Measurements from ENCODE around the gene PHF13.

The PHF13 gene

DNA sequence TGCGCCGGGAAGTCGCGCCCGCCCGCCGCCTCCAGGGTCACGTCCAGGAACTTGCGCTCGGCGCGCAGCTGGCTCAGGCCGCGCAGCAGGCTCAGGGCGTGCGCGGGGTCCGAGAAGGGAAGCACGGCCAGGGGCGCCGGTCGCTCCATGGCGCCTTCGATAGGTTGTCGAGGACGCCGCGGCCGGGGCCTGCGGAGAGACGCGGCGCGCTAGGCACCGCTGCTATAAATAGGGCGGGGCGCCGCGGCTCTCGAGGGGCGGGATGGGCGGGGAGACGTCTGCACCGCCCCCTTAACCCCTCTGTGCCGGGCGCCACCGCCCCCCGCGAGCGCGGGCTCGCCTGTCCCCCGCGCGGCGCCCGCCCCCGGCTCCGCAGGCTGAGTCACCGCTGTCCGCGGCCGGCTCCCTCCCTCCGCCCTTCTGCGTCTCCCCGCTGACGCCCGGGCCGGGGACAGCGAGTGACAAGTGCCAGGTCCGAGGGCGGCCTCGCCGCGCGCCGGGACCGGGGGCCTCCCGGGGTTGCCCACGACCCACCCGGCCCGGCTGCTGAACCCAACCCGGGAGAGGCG lies 10.8 kb upstream of the PHF13 start, which contains the start of gene KLHL21:
KLHL21 (minus strand) TSS at position 201 of the 569 bp plus-strand sequence; CDS start at position 149, 52 bp downstream.
- DNase-seq: peak; percentile 86

DNA sequence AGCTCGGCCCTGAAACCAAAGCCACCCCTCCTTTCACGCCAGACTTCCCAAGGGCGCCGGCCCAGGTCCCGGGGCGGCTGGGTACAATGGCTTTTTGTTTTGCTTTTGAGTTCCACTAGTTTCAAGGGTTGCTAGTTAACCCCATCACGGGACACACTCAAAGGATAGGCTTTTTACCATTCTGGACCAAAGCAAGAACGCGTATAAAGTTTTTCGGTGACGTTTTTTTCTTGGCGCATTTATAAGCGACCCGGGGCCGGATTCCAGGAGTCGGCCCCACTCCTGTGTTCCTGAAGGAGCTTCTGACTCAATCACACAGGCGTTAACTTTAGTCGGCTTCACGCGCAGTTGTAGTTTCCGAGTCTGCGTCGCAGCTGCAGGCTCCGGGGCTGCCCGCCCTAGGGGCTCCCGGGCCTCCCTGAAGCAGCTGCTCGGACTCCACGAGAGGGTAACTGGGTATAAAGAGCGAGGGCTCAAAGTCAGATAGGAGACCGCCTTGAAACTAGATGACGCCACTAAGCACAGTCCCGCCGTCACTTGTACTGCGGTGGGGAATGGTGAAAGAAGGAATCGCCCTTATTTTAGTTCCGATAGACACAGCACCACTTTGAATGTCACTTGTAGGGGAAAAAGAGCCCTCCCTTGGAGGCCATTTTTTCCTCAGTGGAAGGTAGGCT lies 10.2 kb upstream of the PHF13 start:
- peak; percentile 63 for DNase-seq

DNA sequence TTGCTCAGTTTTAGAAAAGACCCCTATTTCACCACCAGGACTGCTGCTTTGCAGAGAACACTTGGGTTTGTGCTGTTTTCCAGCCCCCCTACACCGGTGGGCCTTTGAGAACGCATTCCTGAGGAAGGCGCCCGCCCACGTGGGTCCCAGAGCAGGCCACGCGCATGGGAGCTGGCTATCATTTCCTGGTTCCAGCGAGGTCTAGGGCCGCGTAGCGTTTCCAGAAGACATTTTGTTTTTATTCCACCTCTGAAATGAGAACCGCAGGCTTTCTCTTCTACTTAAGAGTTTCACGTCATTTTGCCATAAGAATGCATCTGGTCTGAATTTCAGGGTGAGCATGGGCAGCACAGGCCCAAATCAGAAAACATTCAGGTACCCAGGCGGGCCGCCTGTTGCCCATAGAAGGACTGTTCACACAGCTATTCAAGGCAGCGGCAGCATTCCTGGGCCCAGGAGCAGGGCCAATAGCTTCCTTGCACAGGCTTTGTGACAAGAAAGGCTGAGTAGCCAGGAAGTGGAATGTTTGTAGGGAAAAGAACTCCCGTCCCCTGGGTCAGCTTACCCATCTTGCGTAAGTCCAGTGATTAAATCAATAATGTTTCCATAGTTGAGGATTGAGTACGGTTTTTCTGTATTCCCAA lies 9.5 kb upstream of the PHF13 start:
- peak; percentile 33 for DNase-seq

DNA sequence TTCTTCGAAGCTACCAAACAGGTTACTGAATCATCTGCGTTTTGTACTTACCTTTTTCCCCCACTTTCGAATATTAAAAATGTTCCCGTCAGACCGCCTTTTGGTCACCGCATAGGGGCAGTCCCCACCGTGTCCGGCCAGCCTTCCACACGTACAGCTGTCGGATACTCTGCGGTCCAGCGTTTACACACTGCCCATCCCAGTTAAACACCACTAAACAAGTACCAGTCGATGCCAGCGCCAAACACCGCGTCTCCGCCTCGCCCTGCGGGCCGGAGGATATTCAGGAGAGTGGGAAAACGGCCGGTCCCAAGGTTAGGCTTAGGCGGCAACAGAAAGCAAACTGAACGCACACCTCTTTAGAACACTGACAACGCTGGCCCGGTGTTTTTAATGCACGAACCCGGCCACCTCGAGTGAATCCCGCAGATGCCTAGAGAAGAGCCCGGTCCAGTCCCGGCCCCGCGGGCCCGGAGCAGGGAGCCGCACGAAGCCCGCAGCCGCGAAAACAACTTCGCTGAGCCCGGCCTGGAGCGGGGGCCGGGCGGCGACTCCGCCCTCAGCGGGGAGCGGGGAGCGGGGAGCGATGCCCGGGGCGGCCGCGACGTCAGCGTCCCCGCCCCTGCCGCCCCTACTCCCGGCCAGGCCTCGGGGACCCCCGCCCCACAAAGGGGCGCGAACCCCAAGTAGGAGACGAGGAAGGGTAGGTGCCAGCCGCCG lies 730 bp upstream of the PHF13 start:
- no peak for DNase-seq

DNA sequence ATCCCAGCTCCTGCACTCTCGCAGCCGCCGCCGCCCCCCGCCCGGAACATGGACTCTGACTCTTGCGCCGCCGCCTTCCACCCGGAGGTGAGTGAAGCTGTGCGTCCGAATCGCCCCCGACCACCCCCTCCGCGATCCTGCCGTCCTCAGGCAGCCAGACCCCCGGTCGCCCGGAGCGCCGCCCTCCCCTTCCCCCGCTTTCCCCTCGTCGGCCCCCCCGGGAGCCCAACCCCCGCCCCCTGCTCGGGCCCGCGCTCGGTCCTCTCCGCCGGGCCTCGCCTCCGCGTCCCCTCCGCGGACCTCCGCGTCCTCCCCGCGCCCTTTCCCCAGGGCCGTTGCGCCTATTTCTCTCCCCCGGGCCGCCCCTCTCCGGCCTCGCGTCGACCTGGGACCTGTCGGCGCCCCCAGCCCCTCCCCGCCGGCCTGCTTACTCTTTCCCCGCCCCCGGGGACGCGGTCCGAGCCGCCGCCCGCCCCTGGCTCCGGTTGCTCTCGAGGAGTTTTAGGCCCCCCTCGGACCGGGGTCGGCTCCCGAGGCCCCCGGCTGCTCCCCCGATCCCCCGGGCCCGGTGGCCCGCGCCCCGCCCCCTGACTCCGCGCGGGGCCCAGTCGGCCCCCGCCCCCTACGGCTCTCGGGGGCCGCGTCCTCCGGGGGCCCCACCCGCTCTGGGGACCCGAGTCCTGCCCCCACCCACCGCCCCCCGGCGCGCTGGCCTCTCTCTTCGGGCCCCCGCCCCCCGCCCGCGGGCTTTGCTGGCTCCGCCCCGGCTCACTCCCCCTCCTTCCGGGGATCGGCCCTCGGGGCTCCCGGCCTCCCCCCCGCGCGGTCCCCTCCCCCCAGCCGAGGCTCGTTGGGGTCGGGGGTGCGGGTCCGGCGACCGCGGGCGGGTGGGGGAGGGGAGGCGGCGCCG lies 743 bp downstream of the PHF13 start:
- DNase-seq: peak; percentile 37

DNA sequence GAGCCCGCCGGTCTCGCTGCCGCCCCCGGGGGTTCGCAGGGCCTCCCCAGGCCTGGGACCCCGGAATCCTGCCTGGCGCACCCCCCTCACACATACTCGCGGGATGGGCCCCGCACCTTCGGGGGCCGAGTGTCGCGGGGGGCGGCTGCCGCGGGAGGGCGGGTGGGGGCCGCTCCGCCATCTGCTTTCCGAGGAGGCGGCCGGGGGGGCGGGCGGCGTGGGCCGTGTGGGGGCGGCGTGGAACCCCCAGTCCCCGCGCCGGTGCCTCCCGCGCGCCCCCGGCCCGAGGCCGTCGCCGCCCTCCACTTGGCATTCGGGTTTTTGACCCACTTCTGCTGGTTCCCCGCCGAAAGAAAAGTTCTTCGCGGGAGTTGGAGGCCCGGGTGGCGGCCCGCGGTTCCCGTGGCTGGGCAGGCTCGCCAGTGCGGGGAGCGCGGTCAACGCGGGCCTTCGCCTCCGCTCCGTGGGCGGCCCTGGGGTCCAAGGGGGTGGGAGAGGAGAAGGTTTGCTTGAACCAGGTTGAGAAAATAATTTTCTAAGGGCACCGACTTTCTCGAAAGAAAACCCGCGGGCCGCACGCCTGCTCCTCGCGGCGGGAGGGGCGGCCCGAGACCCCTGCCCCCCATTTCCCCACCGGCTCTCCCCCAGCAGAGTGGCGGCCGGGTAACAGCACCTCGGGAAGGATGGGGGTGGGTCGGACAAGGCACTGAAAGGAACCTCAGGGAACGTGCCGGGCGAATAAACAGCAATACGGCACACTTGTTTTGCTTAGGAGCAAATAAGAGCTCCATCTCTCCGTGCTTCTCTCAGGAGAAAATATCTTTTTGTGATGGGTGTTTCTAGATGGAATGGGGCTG lies 1.6 kb downstream of the PHF13 start:
- DNase-seq: no peak

DNA sequence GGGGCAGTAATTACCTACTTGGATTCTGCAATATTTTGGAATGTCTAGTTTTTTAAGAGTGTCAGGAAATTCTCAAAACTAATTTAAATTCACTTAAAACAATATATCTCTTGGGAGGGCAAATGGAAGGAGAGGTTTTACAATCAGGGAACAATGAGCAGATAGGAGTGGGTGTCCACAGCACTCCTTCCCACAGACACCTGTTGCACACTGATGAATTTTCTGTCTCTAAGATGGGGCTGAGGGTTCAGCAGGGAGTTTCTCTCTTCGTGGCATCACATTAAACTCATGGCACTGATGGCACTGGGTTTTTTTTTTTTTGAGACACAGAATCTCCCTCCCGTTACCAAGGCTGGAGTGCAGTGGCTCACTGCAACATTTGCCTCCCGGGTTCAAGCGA lies 5.5 kb downstream of the PHF13 start:
- no peak for DNase-seq

DNA sequence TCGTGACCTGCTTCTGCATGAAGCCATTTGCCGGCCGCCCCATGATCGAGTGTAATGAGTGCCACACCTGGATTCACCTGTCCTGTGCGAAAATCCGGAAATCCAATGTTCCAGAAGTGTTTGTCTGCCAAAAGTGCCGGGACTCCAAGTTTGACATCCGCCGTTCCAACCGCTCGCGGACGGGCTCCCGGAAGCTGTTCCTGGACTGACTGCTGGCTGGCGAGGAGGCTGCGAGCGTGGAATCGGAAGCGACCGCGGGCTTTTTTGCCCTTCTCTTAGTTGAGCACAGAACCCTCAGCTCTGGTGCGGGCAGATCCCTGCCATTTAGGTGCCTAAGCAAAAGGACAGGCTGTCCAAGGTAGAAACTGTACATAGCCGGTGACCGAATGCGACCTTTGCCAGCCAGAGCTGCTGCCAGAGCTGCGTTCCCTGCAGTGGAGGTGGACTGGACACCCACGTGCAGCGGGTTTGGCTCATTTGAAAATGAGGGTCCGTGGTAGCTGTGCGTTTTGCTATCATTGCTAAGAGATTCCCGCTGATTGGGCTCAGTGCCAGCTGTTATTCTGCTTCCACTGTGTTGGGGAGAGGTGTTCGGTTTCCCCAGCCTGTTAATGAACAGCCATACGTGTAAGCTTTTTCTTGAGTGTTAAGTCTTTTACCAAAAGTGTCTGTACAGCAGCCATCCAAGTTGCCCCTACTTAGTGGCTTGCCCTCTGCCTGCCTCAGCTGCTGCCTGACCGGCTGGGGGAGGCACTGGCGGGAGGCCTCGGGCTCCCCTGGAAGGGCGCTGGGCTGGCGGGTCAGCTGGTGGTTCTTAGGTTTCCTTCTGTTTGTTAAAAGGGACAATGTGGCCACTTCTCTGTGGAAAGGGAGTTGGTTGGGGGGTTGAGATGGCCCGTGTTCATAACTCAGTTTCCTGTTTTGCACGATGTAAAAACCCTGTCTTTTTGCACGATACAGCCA lies 8.2 kb downstream of the PHF13 start:
- DNase-seq: no peak

DNA sequence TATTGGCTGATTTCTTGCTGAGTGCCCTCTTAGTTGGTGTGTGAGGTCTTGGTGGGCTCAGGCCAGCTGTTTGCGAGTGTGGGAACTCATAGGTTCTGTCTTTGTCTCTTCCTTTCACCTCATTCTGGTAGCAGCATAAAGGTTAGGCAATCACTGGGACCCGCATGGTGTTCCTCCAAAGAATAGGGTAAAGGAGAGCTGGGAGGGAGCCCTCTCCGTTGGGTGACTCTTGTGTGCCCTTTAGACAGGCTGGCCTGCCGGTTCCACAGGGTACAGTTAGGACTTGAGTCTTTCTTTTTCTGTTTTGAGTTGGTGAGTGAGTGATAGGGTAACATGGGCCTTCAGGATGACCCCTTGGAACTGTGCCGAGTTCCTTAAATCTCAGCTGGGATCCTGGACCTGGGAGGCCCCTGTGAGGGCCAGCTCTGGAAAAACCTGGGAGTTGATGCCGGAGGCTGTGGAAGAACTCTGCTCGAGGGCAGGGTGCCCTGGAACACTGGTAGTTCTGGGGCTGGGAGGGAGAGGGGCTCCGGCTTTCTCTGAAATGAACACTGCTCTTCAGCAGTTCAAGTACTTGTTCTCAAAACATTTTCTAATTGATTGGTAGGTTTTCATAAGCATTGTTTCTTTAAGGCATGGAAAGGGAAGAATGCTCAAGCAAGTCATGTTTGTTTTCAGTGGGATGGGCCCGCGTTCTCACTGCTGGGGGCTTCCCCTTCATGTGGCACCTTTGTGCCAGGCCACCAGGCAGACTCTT lies 9.0 kb downstream of the PHF13 start:
- no peak for DNase-seq

DNA sequence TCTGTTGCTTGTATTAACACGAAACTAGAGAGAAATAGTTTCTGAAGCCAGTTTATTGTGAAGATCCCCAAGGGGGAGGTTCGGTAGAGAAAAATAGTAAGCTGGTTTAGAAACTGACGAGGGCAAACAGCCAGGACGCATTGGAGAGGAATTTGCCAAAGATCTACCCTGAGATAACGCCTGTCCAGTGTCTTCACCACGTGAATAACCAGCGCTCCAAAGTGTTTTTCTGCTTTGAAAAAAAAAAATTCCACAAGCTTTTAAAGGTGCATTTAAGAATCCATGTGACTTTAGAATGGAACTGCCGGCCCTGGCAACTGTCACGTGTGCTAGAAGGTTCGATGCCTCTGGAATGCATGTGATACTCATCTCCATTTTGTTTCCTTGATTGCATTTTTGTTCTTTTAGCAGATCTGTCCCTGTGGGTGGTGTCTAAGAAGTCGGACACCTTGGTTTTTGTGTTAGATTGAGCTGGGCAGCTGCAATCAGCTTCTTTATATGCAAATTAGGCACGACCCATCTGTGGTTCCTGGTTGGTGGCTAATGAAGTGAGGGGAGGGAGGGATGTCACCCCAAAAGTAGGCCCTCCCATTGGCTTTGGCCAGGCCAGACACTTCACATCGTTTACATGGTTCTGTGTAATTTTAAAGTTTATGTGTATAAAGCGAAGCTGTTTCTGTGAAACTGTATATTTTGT lies 9.9 kb downstream of the PHF13 start:
- DNase-seq: no peak

DNA sequence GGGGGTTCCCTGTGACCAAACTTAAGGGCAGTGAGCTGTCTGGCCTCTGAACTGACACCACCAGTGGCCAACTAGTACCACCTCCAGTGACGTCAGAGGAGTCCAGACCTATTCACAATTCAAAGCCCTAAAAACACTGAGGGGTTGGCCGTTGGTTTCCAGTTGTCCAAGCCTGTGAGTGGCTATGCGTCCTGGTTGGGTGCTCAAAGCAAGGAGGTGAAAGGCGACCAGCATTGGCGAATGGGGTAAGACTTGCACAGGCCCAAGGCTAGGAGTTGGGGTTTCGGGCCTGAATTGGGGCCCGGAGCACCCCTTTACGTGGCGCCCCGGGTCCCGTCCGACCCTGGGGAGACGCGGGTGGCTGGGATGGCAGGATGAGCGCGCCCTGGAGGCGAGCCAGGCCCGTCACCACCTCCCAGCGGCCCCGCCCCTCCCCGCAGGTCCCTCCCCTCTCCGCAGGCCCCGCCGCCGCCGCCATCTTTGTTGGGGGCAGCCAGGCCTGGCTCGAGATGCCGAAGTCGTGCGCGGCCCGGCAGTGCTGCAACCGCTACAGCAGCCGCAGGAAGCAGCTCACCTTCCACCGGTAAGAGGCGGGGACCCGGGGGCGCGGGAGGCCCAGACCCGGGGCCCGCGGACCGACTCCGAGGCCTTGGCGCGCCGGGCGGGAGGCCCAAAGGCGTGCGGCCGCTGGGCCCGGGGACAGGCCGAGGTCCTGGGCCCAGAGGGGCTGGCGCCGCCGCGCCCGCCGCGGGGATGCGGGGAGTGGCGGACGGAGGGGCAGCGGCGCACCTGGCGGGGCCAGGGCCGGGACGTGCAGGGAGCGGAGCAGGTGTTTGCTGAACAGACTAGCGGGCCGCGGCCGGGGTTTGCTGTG lies 11.4 kb downstream of the PHF13 start, which contains the start of gene THAP3:
THAP3 (plus strand) TSS at position 159 of the 874 bp plus-strand sequence; CDS start at position 510, 351 bp downstream.
- DNase-seq: peak; percentile 87

DNA sequence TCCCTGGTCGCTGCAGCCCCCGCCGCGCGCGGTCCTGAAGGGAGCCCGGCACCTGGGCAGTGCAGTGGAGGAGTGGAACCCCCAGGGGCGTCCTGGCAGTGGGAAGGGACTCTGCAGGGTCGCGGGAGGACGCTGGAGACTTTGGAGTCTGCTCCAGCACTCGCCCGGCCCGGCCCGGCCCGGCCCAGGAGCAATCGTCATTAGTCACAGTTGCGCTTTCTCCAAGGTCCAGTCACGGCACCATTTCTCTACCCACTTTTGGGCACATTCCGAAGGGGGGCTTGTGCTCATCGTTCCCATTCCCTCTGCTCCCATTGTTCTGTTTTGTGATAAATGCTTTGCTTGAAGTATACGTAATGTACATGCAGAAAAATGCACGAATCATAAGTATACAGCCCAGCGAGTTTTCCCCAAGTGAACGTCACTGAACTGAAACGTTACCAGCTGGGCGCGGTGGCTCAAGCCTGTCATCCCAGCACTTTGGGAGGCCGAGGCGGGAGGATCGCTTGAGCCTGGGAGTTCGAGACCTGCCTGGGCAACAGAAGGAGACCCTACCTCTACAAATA lies 12.1 kb downstream of the PHF13 start:
- DNase-seq: no peak

DNA sequence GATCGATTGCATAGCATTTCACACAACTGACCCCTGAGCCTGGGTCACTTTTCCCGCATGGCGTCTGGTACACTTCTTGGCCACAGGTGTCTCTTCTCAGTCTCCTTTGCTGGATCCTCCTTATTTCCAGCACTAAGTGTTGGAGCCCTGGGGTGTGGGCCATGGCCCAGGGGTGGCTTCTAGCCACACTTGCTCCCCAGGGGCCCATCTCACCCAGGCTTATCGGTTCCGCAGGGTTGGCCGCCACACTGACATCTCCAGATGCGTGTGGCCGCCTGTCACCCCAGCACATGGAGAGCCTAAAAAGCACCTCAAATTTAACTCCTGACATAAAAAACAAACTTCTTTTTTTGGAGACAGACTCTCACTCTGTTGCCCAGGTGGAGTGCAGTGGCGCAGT lies 13.5 kb downstream of the PHF13 start:
- DNase-seq: no peak

DNA sequence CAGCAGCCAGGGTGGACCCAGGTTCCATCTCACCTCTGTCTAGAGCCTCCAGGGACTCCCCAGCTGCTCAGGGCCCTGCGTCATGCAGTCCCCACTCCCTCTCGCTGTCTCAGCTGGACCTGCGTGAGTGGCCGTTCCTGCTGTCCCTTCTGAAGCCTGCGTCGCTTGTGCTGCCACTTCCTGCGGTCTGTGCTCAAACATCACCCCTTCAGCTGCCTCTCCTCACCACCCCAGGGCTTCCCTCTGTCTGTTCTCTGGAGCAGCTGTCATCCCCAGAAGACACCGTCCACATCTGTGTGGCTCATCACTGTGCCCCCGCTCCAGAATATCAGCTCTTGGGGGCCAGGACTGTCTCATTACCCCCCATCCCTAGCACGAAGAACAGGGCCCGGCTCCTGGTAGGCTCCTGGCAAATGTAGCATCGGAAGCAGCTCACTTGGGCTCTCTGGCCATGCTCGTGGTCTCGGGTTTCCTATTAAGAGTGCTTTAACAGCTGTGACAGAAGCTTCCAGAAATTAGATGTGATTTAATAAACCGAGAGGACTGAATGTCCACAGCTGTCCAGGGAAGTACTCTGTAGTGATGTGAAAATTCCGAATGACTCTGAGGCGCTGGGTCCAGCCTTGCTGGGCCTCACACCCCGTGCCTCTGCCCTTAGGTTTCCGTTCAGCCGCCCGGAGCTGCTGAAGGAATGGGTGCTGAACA lies 14.5 kb downstream of the PHF13 start:
- no peak for DNase-seq

DNA sequence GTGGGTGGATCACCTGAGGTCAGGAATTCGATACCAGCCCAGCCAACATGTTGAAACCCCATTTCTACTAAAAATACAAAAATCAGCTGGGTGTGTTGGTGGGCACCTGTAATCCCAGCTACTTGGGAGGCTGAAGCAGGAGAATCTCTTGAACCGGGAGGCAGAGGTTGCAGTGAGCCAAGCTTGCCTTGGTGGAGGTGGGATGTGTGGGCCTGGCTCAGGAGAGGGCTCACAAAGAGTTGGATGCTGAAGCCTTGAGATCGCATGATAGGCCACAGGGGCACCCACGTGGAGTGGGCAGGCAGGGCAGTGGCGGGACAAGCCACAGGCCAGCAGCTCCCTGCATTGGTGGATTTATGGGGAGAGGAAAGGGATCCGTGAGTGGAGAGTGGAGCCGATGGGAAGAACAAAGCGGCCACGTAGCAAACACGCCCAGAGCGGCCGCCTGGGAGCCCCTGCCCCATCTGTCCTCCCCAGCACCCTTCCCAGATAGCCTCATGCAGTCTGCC lies 15.5 kb downstream of the PHF13 start:
- no peak for DNase-seq

DNA sequence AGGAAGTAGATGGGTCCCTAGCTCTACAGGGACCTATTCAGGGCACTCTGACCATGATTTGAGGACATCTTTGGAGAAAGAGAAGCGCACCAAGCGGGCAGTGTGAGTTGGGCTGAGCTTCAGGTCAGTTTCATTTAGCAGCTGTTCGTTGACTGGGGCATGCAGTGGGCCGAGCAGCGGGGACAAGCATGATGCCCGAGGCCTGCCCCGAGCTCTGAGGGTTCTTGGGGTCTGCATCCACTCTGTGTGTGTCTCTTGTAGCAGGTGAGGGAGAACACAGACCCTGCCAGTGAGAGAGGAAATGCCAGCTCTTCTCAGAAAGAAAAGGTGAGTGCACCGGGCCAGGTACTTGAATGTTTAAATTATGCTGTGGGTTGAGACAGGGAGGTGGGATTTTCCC lies 16.5 kb downstream of the PHF13 start:
- no peak for DNase-seq

DNA sequence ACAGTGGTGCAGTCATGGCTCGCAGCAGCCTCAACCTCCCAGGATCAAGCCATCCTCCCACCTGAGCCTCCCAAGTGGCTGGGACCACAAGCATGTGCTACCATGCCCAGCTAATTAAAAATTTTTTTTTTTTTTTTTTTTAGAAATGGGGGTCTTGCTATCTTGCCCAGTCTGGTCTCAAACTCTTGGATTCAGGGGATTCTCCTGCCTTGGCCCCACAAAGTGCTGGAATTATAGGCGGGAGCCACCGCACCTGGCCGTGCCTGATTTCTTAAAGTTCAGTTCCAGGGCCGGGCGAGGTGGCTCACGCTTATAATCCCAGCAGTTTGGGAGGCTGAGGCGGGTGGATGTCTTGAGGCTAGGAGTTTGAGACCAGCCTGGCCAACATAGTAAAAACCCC lies 17.5 kb downstream of the PHF13 start:
- DNase-seq: no peak
